ENCODE results near the gene R3HDM2.

The R3HDM2 gene

GRCh38 chr12:57224973-57225679, 205.7 kb downstream of the R3HDM2 start:
- DNase-seq = no peak

GRCh38 chr12:57224278-57224972, 206.4 kb downstream of the R3HDM2 start:
- no peak for DNase-seq

- no peak for DNase-seq
Observed at GRCh38 chr12:57223191-57224165, 207.4 kb downstream of the R3HDM2 start.

DNA sequence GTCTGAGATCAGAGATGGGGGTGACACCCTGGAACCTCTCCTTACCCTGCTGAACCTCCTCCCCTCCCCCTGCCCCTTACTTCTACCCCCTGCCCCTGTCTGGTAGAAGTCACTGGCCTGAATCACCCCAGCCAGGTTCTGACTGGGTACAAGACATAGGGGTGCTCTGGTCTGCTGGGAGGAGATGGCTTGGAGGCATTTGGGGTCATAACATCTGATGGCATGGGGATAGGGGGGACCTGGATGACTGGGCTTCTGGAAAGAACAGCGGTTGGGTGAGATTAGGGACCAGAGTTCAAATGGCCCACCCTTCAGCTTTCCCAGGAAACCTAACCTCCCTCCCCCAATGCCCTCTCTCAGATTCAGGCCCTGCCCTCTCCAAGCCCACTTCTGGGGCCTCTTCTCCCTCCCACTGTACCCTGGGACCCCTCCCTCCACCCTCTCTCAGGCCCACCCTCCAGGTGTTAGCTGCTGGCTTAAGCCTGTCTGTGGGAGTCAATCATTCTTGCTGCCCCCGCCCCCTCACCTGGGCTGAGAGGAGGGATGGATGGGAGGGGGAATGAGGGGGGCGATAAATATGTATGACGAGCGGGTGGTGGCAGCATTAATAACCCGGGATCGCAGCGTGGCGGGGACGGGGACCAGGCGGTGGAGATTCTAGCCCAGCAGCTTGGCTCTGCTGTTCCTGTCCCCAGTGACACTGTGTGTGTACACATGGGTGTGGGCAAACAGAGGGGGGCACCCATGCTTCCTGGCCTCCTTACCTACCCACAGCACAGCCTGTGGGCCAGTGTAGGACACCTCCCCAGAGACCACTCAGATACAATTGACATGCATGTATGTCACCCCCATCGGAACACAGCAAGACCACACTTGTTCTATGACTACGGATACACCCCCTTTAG, 208.3 kb downstream of the R3HDM2 start:
- DNase-seq = no peak

- no peak for DNase-seq
Observed at GRCh38 chr12:57221169-57221917, 209.5 kb downstream of the R3HDM2 start.

GRCh38 chr12:57220770-57221168, 210.1 kb downstream of the R3HDM2 start:
- no peak for DNase-seq

DNA sequence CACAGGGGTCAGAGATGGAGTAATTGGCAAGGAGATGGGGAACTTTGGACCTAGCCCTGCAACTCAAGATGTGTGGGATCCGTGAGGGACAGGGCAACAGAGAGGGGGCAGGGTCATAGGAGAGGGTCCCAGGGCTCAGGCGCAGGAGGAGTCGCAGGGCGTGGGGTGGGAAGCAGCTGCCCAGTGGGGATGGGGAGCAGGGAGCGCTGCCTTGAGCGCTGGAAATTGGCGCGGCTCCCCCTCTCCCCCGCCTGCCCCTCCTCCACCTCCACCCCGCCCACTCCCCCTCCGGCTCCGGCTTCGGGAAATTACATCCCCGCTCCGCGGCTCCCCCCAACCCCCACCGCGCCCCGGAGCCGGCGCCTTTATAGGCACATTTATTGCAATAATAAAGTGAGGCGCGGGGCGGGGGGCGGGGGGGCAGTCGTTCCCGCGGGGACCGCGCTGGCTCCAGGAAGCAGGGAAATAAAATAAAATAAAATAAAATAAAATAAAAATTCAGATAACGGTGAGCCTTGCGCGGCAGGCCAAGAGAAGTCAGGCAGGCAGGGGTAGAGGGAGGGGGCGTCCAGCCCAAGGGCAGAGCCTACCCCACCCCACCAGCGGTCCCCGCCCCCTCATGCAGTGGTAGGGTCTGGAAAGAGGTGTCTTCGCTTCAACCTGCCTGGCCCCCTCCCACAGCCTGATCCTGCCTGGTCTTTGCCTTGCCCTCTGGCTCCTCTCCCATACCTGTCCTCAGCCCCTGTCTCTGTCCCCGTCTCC, 210.7 kb downstream of the R3HDM2 start:
- no peak for DNase-seq

GRCh38 chr12:57219205-57219992, 211.4 kb downstream of the R3HDM2 start:
- DNase-seq = no peak

GRCh38 chr12:57218030-57218853, 212.6 kb downstream of the R3HDM2 start:
- DNase-seq = no peak

GRCh38 chr12:57216921-57217879, 213.6 kb downstream of the R3HDM2 start:
- no peak for DNase-seq

GRCh38 chr12:57216014-57216911, 214.6 kb downstream of the R3HDM2 start, which contains the start of gene NXPH4:
NXPH4 (plus strand) TSS chr12:57216794; CDS start chr12:57216970, 176 bp downstream.
- DNase-seq = no peak

- DNase-seq = no peak
Observed at GRCh38 chr12:57215668-57216013, 215.2 kb downstream of the R3HDM2 start.

- DNase-seq = no peak
Observed at GRCh38 chr12:57215065-57215464, 215.8 kb downstream of the R3HDM2 start.

GRCh38 chr12:57214398-57214781, 216.5 kb downstream of the R3HDM2 start:
- peak; percentile 73 for DNase-seq

- DNase-seq = no peak
Observed at GRCh38 chr12:57213763-57214397, 217.0 kb downstream of the R3HDM2 start.
